Right lobe of liver (tissue), 4 donors: ENCODE data around the gene CEMIP2.

ENCODE experiments used
- CTCF ChIP-seq, 4 donors: fragments of 200-600 bp in 3 of 4; fragments of 450-650 bp in 1 of 4; IDR thresholded peaks; one replicate each; pipeline versions ENCODE4 v1.5.1 to v1.8.0; 2016 to 2022; ENCODE audit warnings: antibody characterized with exemption in 4 of 4, mild to moderate bottlenecking in 2 of 4
- POLR2A ChIP-seq: fragments of 450-650 bp; IDR thresholded peaks from one replicate; pipeline ENCODE4 v1.6.1; 2017; ENCODE audit warnings: antibody characterized with exemption, mild to moderate bottlenecking
- donor health status: DM: no; HTN: no; CAD: no.
- donor health status: DM: no; HTN: no; CAD: no.
- donor health status: DM: no; HTN: yes; CAD: no.

- TF ChIP-seq CTCF (IDR thresholded peaks at IDR 0.05) = no peak
- no peak for TF ChIP-seq POLR2A
These were observed 14.2 kb downstream of the CEMIP2 start for GRCh38 chr9:71754151-71754550.
